Fibroblast of pulmonary artery (primary cell): ENCODE data around the gene RAB34.
A peak's percentile ranks its signal among the peaks of the same experiment; 100 is the strongest.
"Not testable (repeated sequence)": the region's sequence is repeated elsewhere in the genome, so short reads cannot be mapped to it uniquely, and the experiment has no call there.

Source experiments
- DNase-seq: peaks from one replicate; pipeline ENCODE4 v3.0.0-alpha.2; 2010; ENCODE audit warnings: low read depth
- H3K4me3 ChIP-seq: replicated peaks from 2 replicates; pipeline ENCODE4 v1.5.1; 2011; ENCODE audit warnings: low read depth, mild to moderate bottlenecking, control low read depth, low read length, moderate library complexity
- TF ChIP-seq, protein P1 (sequence below): IDR thresholded peaks from 2 replicates; pipeline ENCODE4 v1.5.1; 2011; ENCODE audit warnings: mild to moderate bottlenecking, control low read depth, low read length, inconsistent platforms; ENCODE audit errors: missing control alignments

RAB34 gene

DNA sequence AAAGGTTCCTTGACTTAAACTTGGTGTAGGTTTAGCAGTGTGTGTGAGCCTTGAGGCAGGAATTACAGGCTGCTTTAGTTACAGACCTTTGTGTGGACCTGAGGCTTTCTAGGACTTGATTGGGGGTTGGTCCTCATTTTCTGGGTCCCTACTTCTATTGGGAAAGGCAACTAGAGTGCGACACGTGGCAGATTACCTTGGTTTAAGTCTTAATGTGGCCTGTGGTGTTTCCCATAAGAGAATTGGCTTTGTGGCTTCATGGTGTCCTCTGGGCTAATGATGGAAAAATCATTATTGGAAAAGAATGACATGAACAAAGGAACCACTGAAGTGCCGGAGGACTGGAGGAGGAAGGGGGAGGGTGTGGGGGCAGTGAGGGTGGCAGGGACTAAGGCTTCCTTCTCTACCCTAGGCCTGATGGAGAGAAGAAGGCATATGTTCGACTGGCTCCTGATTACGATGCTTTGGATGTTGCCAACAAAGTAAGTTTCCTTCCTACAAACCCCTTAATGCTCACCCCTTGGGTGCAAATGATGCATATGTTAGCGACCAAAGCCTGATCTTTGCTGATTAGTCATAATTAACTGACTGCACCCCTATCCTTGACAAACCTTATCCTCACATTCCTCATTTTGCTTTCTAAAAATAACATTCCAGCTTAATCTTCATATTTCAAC is 5.6 kb upstream of the RAB34 start:
- no peak for DNase-seq
- TF ChIP-seq, protein P1, sequence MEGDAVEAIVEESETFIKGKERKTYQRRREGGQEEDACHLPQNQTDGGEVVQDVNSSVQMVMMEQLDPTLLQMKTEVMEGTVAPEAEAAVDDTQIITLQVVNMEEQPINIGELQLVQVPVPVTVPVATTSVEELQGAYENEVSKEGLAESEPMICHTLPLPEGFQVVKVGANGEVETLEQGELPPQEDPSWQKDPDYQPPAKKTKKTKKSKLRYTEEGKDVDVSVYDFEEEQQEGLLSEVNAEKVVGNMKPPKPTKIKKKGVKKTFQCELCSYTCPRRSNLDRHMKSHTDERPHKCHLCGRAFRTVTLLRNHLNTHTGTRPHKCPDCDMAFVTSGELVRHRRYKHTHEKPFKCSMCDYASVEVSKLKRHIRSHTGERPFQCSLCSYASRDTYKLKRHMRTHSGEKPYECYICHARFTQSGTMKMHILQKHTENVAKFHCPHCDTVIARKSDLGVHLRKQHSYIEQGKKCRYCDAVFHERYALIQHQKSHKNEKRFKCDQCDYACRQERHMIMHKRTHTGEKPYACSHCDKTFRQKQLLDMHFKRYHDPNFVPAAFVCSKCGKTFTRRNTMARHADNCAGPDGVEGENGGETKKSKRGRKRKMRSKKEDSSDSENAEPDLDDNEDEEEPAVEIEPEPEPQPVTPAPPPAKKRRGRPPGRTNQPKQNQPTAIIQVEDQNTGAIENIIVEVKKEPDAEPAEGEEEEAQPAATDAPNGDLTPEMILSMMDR = no peak

DNA sequence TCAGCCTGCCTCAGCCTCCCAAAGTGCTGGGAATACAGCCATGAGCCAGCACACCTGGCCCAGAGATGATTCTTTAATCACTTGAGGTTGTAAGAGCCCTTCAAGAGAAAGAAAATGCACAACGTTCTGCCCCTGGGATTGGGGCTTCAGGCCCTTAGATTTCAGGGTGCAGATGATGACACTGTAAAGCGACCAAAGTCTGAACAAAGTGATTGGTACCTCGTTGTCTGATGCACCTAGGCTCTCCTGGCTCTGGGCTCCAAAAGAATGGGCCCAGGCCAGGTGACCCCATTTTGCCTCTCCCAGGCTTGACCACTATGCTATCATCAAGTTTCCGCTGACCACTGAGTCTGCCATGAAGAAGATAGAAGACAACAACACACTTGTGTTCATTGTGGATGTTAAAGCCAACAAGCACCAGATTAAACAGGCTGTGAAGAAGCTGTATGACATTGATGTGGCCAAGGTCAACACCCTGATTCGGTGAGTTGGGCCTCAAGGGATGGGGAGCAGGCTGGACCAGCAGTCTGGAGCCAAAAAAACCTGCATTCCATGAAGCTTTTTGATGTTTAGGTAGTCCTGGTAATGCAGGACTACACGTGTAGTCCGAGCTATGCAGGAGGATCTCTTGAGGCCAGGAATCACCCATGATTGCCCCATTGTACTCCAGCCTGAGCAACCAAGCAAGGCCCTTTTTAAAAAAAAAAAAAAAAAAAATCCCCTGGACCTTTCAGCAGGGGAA is 4.9 kb upstream of the RAB34 start:
- H3K4me3 ChIP-seq = peak overlapping the region; percentile 12
- TF ChIP-seq, protein P1 = no peak
- DNase-seq = no peak

More for the DNA sequence above, 5.6 kb upstream of the RAB34 start:
- H3K4me3 ChIP-seq = no peak overlapping the region

DNA sequence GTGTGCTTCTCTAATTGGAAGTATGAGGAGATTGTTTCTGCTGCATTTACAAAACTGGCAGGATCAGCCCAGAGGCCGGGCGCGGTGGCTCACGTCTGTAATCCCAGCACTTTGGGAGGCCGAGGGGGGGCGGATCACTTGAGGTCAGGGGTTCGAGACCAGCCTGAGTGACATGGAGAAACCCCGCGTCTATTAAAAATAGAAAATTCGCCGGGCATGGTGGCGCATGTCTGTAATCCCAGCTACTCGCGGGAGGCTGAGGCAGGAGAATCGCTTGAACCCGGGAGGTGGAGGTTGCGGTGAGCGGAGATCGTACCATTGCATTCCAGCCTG is 3.3 kb upstream of the RAB34 start:
- DNase-seq = not testable (repeated sequence)
- H3K4me3 ChIP-seq = peak overlapping the region; percentile 98

GRCh38 chr17:28720247-28720996 is 2.8 kb upstream of the RAB34 start:
- DNase-seq = no peak
- H3K4me3 ChIP-seq = peak overlapping the region; percentile 98
- TF ChIP-seq, protein P1 = no peak

DNA sequence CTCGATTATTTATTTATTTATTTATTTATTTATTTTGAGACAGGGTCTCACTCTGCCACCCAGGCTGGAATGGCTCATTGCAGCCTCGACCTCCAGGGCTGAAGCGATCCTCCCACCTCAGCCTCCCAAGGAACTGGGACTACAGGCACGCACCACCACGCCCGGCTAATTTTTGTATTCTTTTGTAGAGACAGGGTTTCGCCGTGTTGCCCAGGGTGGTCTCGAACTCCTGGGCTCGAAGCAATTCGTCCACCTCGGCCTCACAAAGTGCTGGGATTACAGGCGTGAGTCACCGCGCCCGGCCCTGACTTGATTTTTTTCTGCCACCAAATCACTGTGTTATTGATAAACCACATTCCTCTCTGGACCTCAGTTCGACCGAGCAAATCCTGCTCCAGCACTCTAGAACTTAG is 1.4 kb upstream of the RAB34 start:
- DNase-seq = no peak
- TF ChIP-seq, protein P1 = no peak
- peak overlapping the region; percentile 98 for H3K4me3 ChIP-seq

- peak; percentile 52 for DNase-seq
- peak overlapping the region; percentile 98 for H3K4me3 ChIP-seq
- TF ChIP-seq, protein P1 = no peak
Observed at GRCh38 chr17:28718333-28719020, 809 bp upstream of the RAB34 start.
